Upper lobe of right lung (tissue), 1 donor: ENCODE data around the gene KIZ. TPM values are rescaled to one million over a fixed set of nuclear protein-coding genes. Genes with fewer than 3 reads are reported as not detected.

Source experiments
- ATAC-seq: fragments of 200-7000 bp; cut with Tn5 transposase; one replicate; pipeline ENCODE4 v1.9.1; 2020; ENCODE audit warnings: mild to moderate bottlenecking, moderate library complexity
- DNase-seq: peaks from one replicate; pipeline ENCODE4 v3.0.0-alpha.2; 2020
- H3K27ac ChIP-seq: fragments of 200-600 bp; one replicate; pipeline ENCODE4 v1.8.0; 2022
- H3K27me3 ChIP-seq: fragments of 200-600 bp; one replicate; pipeline ENCODE4 v1.8.0; 2022; ENCODE audit warnings: mild to moderate bottlenecking
- H3K36me3 ChIP-seq: fragments of 200-600 bp; one replicate; pipeline ENCODE4 v1.8.0; 2022
- H3K4me1 ChIP-seq: fragments of 200-600 bp; one replicate; pipeline ENCODE4 v1.8.0; 2022
- H3K4me3 ChIP-seq: fragments of 200-600 bp; one replicate; pipeline ENCODE4 v1.8.0; 2022; ENCODE audit warnings: mild to moderate bottlenecking
- H3K9me3 ChIP-seq: fragments of 200-600 bp; one replicate; pipeline ENCODE4 v1.8.0; 2022
- intact Hi-C: fragments of 100-400 bp; cut with DNase I; formaldehyde crosslinking; loops from one replicate; pipeline ENCODE4 v1.11.0; 2022
- total RNA-seq: library from RNA; stranded (reverse); fragmentation: NEBNext Ultra II Directional; extraction: Animal tissue kit (Norgen Biotek cat#: 25700); gene quantifications from one replicate; pipeline ENCODE4 v1.2.1, GENCODE V29; 2021
- TF ChIP-seq, protein P1 (sequence below): fragments of 200-600 bp; IDR thresholded peaks from one replicate; pipeline ENCODE4 v1.8.0; 2022; ENCODE audit warnings: antibody characterized with exemption
- donor health status: DM: no; HTN: yes; CAD: no; lungs with severe emphysema.

Gene KIZ
- total RNA-seq, 1 donor from 2014 or later, result 16.2 TPM

DNA sequence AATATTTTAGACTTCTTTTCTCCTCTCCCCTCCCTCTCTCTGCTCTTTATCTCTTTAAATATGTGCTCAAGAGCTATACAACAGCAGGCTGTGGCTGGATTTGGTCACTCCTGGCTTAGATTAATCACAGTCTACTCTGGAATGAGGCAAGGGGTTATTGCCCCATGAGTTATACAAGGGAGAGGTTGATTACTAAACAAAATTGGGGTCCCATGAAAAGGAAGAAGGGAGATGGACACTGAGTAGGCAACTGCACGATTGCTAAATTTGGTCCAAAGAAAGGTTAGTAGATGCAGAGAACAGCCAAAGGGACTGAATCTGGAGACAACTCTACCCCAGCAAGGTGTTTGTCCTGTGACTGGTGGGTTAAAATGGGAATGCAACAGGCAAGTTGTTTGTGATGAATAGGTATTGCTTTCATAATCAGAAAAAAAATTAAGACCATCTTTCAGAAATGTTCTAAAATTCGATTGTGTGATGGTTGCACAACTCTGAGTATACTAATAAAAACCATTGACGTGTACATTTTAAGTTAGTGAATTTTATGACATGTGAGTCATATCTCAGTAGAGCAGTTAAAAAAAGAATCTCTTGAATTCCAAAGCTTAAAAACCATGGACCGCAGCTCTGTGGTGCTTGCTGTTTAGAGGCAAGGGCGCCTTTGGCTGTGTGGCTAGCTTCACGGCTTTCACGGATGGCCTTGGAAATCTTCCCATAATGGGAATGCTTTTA is 57.1 kb downstream of the KIZ start:
- ATAC-seq (no peak), DNase-seq (no peak)
- TF ChIP-seq, protein P1, sequence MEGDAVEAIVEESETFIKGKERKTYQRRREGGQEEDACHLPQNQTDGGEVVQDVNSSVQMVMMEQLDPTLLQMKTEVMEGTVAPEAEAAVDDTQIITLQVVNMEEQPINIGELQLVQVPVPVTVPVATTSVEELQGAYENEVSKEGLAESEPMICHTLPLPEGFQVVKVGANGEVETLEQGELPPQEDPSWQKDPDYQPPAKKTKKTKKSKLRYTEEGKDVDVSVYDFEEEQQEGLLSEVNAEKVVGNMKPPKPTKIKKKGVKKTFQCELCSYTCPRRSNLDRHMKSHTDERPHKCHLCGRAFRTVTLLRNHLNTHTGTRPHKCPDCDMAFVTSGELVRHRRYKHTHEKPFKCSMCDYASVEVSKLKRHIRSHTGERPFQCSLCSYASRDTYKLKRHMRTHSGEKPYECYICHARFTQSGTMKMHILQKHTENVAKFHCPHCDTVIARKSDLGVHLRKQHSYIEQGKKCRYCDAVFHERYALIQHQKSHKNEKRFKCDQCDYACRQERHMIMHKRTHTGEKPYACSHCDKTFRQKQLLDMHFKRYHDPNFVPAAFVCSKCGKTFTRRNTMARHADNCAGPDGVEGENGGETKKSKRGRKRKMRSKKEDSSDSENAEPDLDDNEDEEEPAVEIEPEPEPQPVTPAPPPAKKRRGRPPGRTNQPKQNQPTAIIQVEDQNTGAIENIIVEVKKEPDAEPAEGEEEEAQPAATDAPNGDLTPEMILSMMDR, result no peak
- no peak overlapping the region for H3K4me3 ChIP-seq
- intact Hi-C loops, result no loop called here
- H3K27me3 ChIP-seq, result no peaks in the 10 kb centered on the region
- peaks cover 4% of the 10 kb centered on the region for H3K9me3 ChIP-seq
- H3K27ac ChIP-seq, result no peak overlapping the region
- no peaks in the 10 kb centered on the region for H3K4me1 ChIP-seq
- no peaks in the 10 kb centered on the region for H3K36me3 ChIP-seq

DNA sequence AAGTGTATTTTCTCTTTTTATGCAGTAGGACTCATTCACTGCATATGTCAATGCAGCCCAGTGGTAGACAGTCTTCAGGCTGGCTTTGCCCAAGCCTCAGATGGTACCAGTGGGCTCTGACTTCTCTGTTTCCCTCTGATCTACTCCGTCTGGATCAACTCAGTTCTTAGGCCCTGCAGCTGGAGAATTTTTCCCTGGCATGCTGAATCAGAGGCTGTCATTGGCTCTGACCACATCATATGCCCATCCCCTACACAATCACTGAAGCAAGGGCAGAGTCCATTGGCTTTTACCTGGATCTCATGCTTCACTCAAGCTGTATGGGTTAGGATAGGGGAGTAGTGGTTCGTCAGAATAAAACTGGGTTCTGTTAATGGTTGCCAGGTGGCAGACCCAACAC is 57.8 kb downstream of the KIZ start:
- Histone ChIP-seq H3K36me3 (no peaks in the 10 kb centered on the region), H3K4me3 (no peak overlapping the region), H3K27me3 (no peaks in the 10 kb centered on the region), H3K27ac (no peak overlapping the region), H3K4me1 (no peaks in the 10 kb centered on the region), H3K9me3 (no peaks in the 10 kb centered on the region)
- no peak for DNase-seq
- TF ChIP-seq, protein P1, result no peak
- intact Hi-C loops, result no loop called here
- no peak for ATAC-seq

DNA sequence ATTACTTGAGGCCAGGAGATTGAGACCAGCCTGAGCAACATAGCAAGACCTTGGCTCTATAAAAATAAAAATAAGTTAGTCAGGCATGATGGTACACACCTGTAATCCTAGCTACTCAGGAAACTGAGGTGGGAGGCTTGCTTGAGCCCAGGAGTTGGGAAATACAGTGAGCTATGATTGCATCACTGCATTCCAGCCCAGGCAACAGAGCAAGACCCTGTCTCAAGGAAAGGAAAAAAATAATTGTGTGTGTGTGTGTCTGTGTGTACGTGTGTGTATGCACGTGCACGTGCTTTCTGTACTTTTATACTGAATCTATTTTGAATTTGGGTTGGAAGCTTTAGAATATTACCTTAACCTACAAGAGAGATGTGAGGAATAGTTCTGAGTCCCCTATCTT is 58.9 kb downstream of the KIZ start:
- Histone ChIP-seq H3K27me3 (no peaks in the 10 kb centered on the region), H3K27ac (no peak overlapping the region), H3K9me3 (no peaks in the 10 kb centered on the region), H3K4me1 (no peaks in the 10 kb centered on the region), H3K4me3 (no peak overlapping the region), H3K36me3 (no peaks in the 10 kb centered on the region)
- ATAC-seq (peak; percentile 51), DNase-seq (no peak)
- intact Hi-C loops, result no loop called here
- TF ChIP-seq, protein P1, result no peak

DNA sequence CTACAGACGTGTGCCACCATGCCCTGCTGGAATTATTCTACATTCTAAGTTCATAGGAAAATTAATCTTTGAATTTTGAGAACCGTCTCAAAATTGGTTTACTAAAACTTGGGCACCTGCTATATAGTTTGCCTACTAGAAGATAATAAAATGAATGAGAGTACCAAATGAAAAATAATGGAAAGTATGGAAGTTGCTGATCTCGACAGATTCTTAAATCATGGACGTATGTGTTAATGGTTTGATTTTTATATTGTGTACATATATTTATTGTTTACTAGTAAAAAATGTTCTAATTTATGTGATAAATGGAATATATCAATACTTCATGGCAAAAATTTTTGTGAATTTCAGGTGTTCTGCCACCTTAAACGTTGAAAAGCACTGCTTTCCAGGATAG is 60.0 kb downstream of the KIZ start:
- H3K27me3 ChIP-seq, result no peaks in the 10 kb centered on the region
- ATAC-seq (no peak), DNase-seq (no peak)
- no peak overlapping the region for H3K27ac ChIP-seq
- intact Hi-C loops, result no loop called here
- H3K36me3 ChIP-seq, result no peaks in the 10 kb centered on the region
- TF ChIP-seq, protein P1, result no peak
- H3K9me3 ChIP-seq, result no peaks in the 10 kb centered on the region
- H3K4me3 ChIP-seq, result no peak overlapping the region
- H3K4me1 ChIP-seq, result no peaks in the 10 kb centered on the region

DNA sequence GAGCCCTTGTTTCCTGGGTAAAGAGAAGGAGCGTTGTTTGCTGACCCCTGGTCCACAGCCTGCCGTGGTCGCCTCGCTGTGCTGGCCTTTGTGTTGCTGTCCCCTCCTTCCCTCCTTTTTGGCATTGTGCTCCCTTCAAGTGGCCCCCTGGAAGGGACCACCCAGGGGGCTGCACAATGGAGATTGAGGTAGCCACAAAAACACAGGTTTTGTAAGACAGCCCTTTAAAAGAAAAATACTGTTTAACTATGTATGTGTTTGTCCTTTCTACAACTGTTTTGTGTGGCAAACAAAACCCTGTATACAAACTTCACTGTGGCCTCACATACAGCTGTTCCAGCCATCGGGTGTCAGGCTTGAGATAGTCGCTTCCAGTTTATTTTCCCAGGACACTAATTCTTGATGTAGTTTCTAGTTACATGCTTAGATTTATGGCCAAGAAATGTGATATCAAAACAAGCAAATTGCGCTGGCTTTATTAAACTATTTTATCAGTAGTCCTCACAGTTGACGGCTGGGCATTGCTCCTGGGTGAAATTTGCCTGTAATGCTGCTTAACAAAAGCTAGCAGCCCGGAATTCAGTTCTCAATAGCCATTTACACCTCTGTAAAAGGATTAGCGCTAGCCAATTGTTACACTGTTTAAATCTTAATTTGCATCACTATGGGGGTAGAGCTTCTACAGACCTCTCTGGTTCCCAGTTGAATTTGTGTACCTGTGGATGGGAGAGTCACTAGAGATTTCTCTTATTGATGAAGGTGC is 64.1 kb downstream of the KIZ start:
- TF ChIP-seq, protein P1, result no peak
- Histone ChIP-seq H3K4me1 (no peaks in the 10 kb centered on the region), H3K27ac (no peak overlapping the region), H3K9me3 (no peaks in the 10 kb centered on the region), H3K4me3 (no peak overlapping the region), H3K27me3 (no peaks in the 10 kb centered on the region), H3K36me3 (no peaks in the 10 kb centered on the region)
- intact Hi-C loops, result no loop called here
- DNase-seq, result no peak
- no peak for ATAC-seq
